Sigmoid colon (tissue), 7 donors: Measurements from ENCODE around the gene CLECL1. TPM values are rescaled to one million over a fixed set of nuclear protein-coding genes. Genes with fewer than 3 reads are reported as not detected.
A peak's percentile ranks its signal among the peaks of the same experiment; 100 is the strongest.

Source experiments
- DNase-seq: peaks from one replicate; pipeline ENCODE4 v3.0.0-alpha.2; 2019
- H3K27ac ChIP-seq, 4 donors: fragments of 200-600 bp; sonication (generic); one replicate each; pipeline ENCODE4 v1.5.1; 2016 to 2019; ENCODE audit warnings: mild to moderate bottlenecking in 1 of 4
- H3K27me3 ChIP-seq, 3 donors: fragments of 200-600 bp; sonication (generic); one replicate each; pipeline ENCODE4 v1.5.1; 2019; ENCODE audit warnings: mild to moderate bottlenecking in 1 of 3
- H3K36me3 ChIP-seq, 4 donors: fragments of 200-600 bp; sonication (generic); one replicate each; pipeline ENCODE4 v1.5.1; 2016 to 2019
- H3K4me1 ChIP-seq, 4 donors: fragments of 200-600 bp; sonication (generic); one replicate each; pipeline ENCODE4 v1.5.1; 2017 to 2019
- H3K4me3 ChIP-seq, 4 donors: fragments of 200-600 bp; sonication (generic); one replicate each; pipeline ENCODE4 v1.5.1; 2017 to 2019; ENCODE audit warnings: mild to moderate bottlenecking in 2 of 4, moderate library complexity in 1 of 4
- H3K9me3 ChIP-seq, 4 donors: fragments of 200-600 bp in 3 of 4; sonication (generic) in 3 of 4; one replicate each; pipeline versions ENCODE4 v1.5.1 to v1.6.1; 2013 to 2019
- EP300 ChIP-seq, 4 donors: sonication (generic); formaldehyde crosslinking; IDR thresholded peaks; one replicate each; pipeline ENCODE4 v1.6.1; 2017; ENCODE audit warnings: antibody characterized with exemption in 4 of 4
- POLR2A ChIP-seq, 2 donors: fragments of 450-650 bp; IDR thresholded peaks; one replicate each; pipeline ENCODE4 v1.6.1; 2016; ENCODE audit warnings: antibody characterized with exemption in 2 of 2, mild to moderate bottlenecking in 2 of 2, moderate library complexity in 2 of 2
- POLR2AphosphoS5 ChIP-seq, 4 donors: sonication (generic); formaldehyde crosslinking; IDR thresholded peaks; one replicate each; pipeline ENCODE4 v1.6.1; 2017; ENCODE audit warnings: antibody characterized with exemption in 4 of 4
- WGBS, 2 donors: extraction: QIAGEN DNeasy Blood & Tissue Kit; methylation state at CpG; one replicate each; pipeline ENCODE4 v1.1.7; 2013; 5-methylcytosine and 5-hydroxymethylcytosine counted together
- intact Hi-C: fragments of 100-400 bp; cut with DNase I; formaldehyde crosslinking; loops from one replicate; pipeline ENCODE4 v1.15.1; 2023
- polyA plus RNA-seq, 3 donors: library from polyadenylated mRNA; stranded (reverse); fragments of 200-250 nt; gene quantifications; one replicate each; pipeline ENCODE4 v1.2.3, GENCODE V29; 2013
- total RNA-seq, 4 donors: library from RNA; depleted of rRNA; stranded (reverse); fragments of >200 nt; gene quantifications; one replicate each; pipeline ENCODE4 v1.1.0, GENCODE V29; 2016
- TF ChIP-seq, protein P1 (sequence below), 4 experiments: fragments of 450-650 bp in 3 of 4; fragments of 200-600 bp in 1 of 4; IDR thresholded peaks; one replicate each; pipeline ENCODE4 v1.5.1; 2016 to 2019; ENCODE audit warnings: antibody characterized with exemption in 4 of 4, mild to moderate bottlenecking in 3 of 4, moderate library complexity in 2 of 4
- donor health status: healthy with polysubstance abuse.
- donor health status: Bipolar disorder and iron deficiency.
- donor health status: healthy.

Gene CLECL1
- total and polyA plus RNA-seq, 7 donors = 4.5 TPM; not detected in 6

DNA sequence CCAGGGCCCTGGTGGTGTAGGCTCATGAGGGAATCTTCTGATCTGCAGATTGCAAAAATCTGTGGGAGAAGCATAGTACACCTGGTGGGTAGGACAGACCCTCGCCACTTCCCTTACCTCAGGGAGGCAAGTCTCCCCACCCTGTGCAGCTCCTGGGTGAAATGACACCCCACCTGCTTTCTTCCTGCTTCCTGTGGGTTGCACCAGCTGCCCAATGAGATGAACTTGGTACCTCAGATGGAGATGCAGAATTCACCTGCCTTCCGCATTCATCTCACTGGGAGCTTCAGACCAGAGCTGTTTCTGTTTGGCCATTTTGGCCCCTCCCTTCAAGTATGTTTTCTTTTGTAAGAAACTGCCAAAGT is 58.7 kb downstream of the CLECL1 start:
- Histone ChIP-seq H3K27me3 (no peaks in the 10 kb centered on the region), H3K9me3 (peaks cover 0 to 2% (median 0%) of the 10 kb centered on the region in 4 donors), H3K36me3 (no peaks in the 10 kb centered on the region), H3K27ac (no peak overlapping the region), H3K4me3 (no peak overlapping the region), H3K4me1 (peaks cover 0 to 12% (median 4%) of the 10 kb centered on the region in 4 donors)
- 65 to 92% methylated on average over 2 of the region's 2 CpGs for WGBS, 2 donors
- TF ChIP-seq EP300 (IDR thresholded peaks at IDR 0.05) = no peak
- no peak for TF ChIP-seq POLR2AphosphoS5 (IDR thresholded peaks at IDR 0.05)
- TF ChIP-seq, protein P1, sequence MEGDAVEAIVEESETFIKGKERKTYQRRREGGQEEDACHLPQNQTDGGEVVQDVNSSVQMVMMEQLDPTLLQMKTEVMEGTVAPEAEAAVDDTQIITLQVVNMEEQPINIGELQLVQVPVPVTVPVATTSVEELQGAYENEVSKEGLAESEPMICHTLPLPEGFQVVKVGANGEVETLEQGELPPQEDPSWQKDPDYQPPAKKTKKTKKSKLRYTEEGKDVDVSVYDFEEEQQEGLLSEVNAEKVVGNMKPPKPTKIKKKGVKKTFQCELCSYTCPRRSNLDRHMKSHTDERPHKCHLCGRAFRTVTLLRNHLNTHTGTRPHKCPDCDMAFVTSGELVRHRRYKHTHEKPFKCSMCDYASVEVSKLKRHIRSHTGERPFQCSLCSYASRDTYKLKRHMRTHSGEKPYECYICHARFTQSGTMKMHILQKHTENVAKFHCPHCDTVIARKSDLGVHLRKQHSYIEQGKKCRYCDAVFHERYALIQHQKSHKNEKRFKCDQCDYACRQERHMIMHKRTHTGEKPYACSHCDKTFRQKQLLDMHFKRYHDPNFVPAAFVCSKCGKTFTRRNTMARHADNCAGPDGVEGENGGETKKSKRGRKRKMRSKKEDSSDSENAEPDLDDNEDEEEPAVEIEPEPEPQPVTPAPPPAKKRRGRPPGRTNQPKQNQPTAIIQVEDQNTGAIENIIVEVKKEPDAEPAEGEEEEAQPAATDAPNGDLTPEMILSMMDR (IDR thresholded peaks at IDR 0.05) = no peak
- no peak for TF ChIP-seq POLR2A (IDR thresholded peaks at IDR 0.05)
- no peak for DNase-seq
- intact Hi-C loops = no loop called here

DNA sequence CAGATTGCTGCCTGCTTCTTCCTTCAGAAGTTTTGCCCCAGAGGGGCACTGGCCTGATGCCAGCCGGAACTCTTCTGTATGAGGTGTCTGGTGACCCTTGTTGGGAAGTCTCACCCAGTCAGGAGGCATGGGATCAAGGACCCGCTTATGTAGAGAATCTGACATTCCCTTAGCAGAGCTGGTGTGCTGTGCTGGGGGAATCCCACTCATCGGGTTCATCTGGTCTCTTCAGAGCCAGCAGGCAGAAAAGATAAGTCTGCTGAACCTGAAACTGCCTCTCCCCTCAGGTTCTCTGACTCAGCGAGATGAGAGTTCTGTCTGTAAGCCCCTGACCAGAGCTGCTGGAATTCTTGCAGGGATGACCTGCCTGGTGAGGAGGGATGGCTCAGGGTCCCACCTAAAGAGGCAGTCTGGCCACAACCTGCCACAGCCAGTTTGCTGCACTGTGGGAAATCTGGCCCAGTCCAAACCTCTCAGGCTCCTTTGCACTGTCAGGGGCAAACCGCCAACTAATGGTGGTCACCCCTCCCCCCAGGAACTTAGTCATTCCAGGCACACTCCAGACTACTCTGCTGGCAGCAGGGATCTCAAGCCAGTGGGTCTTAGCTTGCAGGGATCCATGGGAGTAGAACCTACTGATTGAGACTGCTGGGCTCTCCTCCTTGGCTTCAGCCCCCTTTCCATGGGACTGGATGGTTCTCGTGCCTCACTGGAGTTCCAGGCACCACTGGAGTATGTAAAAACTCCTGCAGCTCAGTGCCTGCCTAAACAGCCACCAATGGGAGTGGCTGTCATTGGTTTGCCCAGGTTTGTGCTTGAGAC is 59.3 kb downstream of the CLECL1 start:
- Histone ChIP-seq H3K36me3 (no peaks in the 10 kb centered on the region), H3K27ac (peak overlapping the region in 1 of 4 donors; percentile 20), H3K27me3 (no peaks in the 10 kb centered on the region), H3K4me1 (peaks cover 0 to 15% (median 4%) of the 10 kb centered on the region in 4 donors), H3K9me3 (peaks cover 0 to 2% (median 0%) of the 10 kb centered on the region in 4 donors), H3K4me3 (no peak overlapping the region)
- intact Hi-C loops = no loop called here
- 45 to 74% methylated on average over 6 of the region's 6 CpGs for WGBS, 2 donors
- no peak for TF ChIP-seq EP300 (IDR thresholded peaks at IDR 0.05)
- TF ChIP-seq, protein P1 (IDR thresholded peaks at IDR 0.05) = no peak
- no peak for TF ChIP-seq POLR2A (IDR thresholded peaks at IDR 0.05)
- no peak for TF ChIP-seq POLR2AphosphoS5 (IDR thresholded peaks at IDR 0.05)
- peak; percentile 64 for DNase-seq

Other genes starting within 250 kb of the CLECL1 start
- gene KLRB1, start 125.2 kb downstream of the CLECL1 start, total RNA-seq = 1 to 10 TPM in 2 of 4 donors, under 1 TPM in 1, not detected in 1; 0.49 to 1.5 (median 1.1) TPM
- gene KLRB1, start 125.2 kb downstream of the CLECL1 start, polyA plus RNA-seq = 1 to 10 TPM; 1.4 to 3.6 (median 3.4) TPM
- gene CLEC2D, start 63.4 kb downstream of the CLECL1 start, total RNA-seq = 10 to 100 TPM in 1 of 4 donors, 1 to 10 TPM in 3; 6.4 to 18.6 (median 8.8) TPM
- 10 to 100 TPM in 1 of 3 donors, 1 to 10 TPM in 1, under 1 TPM in 1; 0.69 to 24.0 (median 1.2) TPM for gene CLEC2D, start 63.4 kb downstream of the CLECL1 start, polyA plus RNA-seq
- gene CD69, start 27.8 kb upstream of the CLECL1 start, total RNA-seq = 1 to 10 TPM; 2.7 to 7.8 (median 3.6) TPM
- gene CD69, start 27.8 kb upstream of the CLECL1 start, polyA plus RNA-seq = 10 to 100 TPM in 1 of 3 donors, 1 to 10 TPM in 2; 2.3 to 31.4 (median 3.0) TPM
- gene KLRF1, start 94.4 kb upstream of the CLECL1 start, total RNA-seq = 1 to 10 TPM in 2 of 4 donors, not detected in 2; 2.1 to 2.2 TPM
- 1 to 10 TPM in 1 of 3 donors, under 1 TPM in 1, not detected in 1; 0.35 to 1.2 TPM for gene KLRF1, start 94.4 kb upstream of the CLECL1 start, polyA plus RNA-seq
- 10 to 100 TPM in 3 of 4 donors, 1 to 10 TPM in 1; 7.2 to 19.6 (median 16.4) TPM for gene CLEC2B, start 136.3 kb upstream of the CLECL1 start, total RNA-seq
- gene CLEC2B, start 136.3 kb upstream of the CLECL1 start, polyA plus RNA-seq = 10 to 100 TPM in 1 of 3 donors, 1 to 10 TPM in 2; 6.0 to 10.8 (median 9.1) TPM
- gene KLRF2, start 148.4 kb upstream of the CLECL1 start, total RNA-seq = not detected
- gene KLRF2, start 148.4 kb upstream of the CLECL1 start, polyA plus RNA-seq = not detected
- not detected for gene CLEC2A, start 199.3 kb upstream of the CLECL1 start, total RNA-seq
- not detected for gene CLEC2A, start 199.3 kb upstream of the CLECL1 start, polyA plus RNA-seq
- 1 to 10 TPM in 2 of 4 donors, under 1 TPM in 1, not detected in 1; 0.82 to 8.3 (median 1.4) TPM for gene CLEC12A, start 238.3 kb upstream of the CLECL1 start, total RNA-seq
- 1 to 10 TPM in 2 of 3 donors, not detected in 1; 2.4 to 2.9 TPM for gene CLEC12A, start 238.3 kb upstream of the CLECL1 start, polyA plus RNA-seq